Erythroblast (primary cell): ENCODE data around the gene ACSL6.
A peak's percentile ranks its signal among the peaks of the same experiment; 100 is the strongest.

Experiments
- DNase-seq, 2 experiments: peaks; one replicate each; lab custom pipeline; 2025; lab: John Stamatoyannopoulos, UW
- GATA1 ChIP-seq: IDR thresholded peaks from 2 replicates; pipeline ENCODE4 v1.6.1; 2011; ENCODE audit warnings: low read depth, mild to moderate bottlenecking, control low read depth, low read length, moderate library complexity
- POLR2A ChIP-seq: IDR thresholded peaks from 2 replicates; pipeline ENCODE4 v1.6.1; 2011; ENCODE audit warnings: mild to moderate bottlenecking, low read length

The ACSL6 gene

GRCh38 chr5:132011622-132012343, at the start of gene ACSL6:
TSS of gene ACSL6 (minus strand) at chr5:132011658. CDS start at chr5:132011553, 105 bp downstream.
- TF ChIP-seq GATA1 = no peak
- TF ChIP-seq POLR2A = no peak
- DNase-seq = peak; percentile 41 to 58

- no peak for DNase-seq
- no peak for TF ChIP-seq POLR2A
- TF ChIP-seq GATA1 = no peak
Measured at GRCh38 chr5:132060501-132061161, 49.2 kb upstream of the ACSL6 start, which contains the start of gene IL3. TSS of gene IL3 (plus strand) at chr5:132060655. CDS start at chr5:132060707, 52 bp downstream.

GRCh38 chr5:132059696-132060500, 48.4 kb upstream of the ACSL6 start:
- no peak for DNase-seq
- no peak for TF ChIP-seq GATA1

- no peak for DNase-seq
Measured at GRCh38 chr5:132059043-132059695, 47.7 kb upstream of the ACSL6 start.

GRCh38 chr5:132058646-132059042, 47.2 kb upstream of the ACSL6 start:
- TF ChIP-seq GATA1 (no peak), POLR2A (no peak)
- no peak for DNase-seq

More at GRCh38 chr5:132059043-132059695, 47.7 kb upstream of the ACSL6 start:
- TF ChIP-seq GATA1 = no peak
- TF ChIP-seq POLR2A = no peak

GRCh38 chr5:132057498-132058255, 46.2 kb upstream of the ACSL6 start:
- no peak for TF ChIP-seq POLR2A
- no peak for TF ChIP-seq GATA1
- no peak for DNase-seq

- DNase-seq = no peak
- no peak for TF ChIP-seq GATA1
- TF ChIP-seq POLR2A = no peak
Measured at GRCh38 chr5:132056610-132057497, 45.4 kb upstream of the ACSL6 start.

GRCh38 chr5:132055808-132056609, 44.6 kb upstream of the ACSL6 start:
- DNase-seq = no peak
- no peak for TF ChIP-seq GATA1
- no peak for TF ChIP-seq POLR2A

- no peak for DNase-seq
- TF ChIP-seq GATA1 (no peak), POLR2A (no peak)
Measured at GRCh38 chr5:132055441-132055807, 44.0 kb upstream of the ACSL6 start.

- no peak for DNase-seq
- TF ChIP-seq GATA1 (no peak), POLR2A (no peak)
Measured at GRCh38 chr5:132054697-132055440, 43.4 kb upstream of the ACSL6 start.
